ENCODE results near the gene LRMDA. TPM values are rescaled to one million over a fixed set of nuclear protein-coding genes. Genes with fewer than 3 reads are reported as not detected.

Gene LRMDA
- total RNA-seq, 6 donors from 2014 or later = 12.8 to 185 (median 18.1) TPM

GRCh38 chr10:75801661-75802060 is 370.2 kb downstream of the LRMDA start:
- peaks cover 0 to 5% (median 1%) of the 10 kb centered on the region in 4 donors for H3K9me3 ChIP-seq
- H3K27me3 ChIP-seq = no peaks in the 10 kb centered on the region
- no peaks in the 10 kb centered on the region for H3K36me3 ChIP-seq
- DNase-seq = no peak
- ATAC-seq (ENCODE audit: low FRiP score in 2 of 2) = no peak
- 84 to 95% methylated on average over 3 of the region's 3 CpGs for WGBS, 2 donors
- no peak overlapping the region for H3K27ac ChIP-seq
- TF ChIP-seq EP300 (IDR thresholded peaks at IDR 0.05) (no peak), POLR2A (IDR thresholded peaks at IDR 0.05) (no peak), POLR2AphosphoS5 (IDR thresholded peaks at IDR 0.05) (no peak), CTCF (IDR thresholded peaks at IDR 0.05) (no peak)
- H3K4me3 ChIP-seq = no peak overlapping the region
- no peaks in the 10 kb centered on the region for H3K4me1 ChIP-seq

- ATAC-seq (ENCODE audit: low FRiP score in 2 of 2) = no peak
- H3K9me3 ChIP-seq = no peaks in the 10 kb centered on the region
- no peaks in the 10 kb centered on the region for H3K27me3 ChIP-seq
- TF ChIP-seq CTCF (IDR thresholded peaks at IDR 0.05) = no peak
- no peak for TF ChIP-seq EP300 (IDR thresholded peaks at IDR 0.05)
- no peak overlapping the region for H3K4me3 ChIP-seq
- WGBS, 2 donors = 80 to 98% methylated on average over 1 to 3 of the region's 3 CpGs
- DNase-seq = no peak
- H3K36me3 ChIP-seq = no peaks in the 10 kb centered on the region
- no peak overlapping the region for H3K27ac ChIP-seq
- H3K4me1 ChIP-seq = no peaks in the 10 kb centered on the region
These were observed 371.7 kb downstream of the LRMDA start for GRCh38 chr10:75803121-75803520.

- H3K4me1 ChIP-seq = no peaks in the 10 kb centered on the region
- WGBS, 2 donors = 93 to 96% methylated on average over 14 of the region's 14 CpGs
These were observed 372.6 kb downstream of the LRMDA start for GRCh38 chr10:75803816-75804552.

GRCh38 chr10:75806186-75806585 is 374.8 kb downstream of the LRMDA start:
- H3K27me3 ChIP-seq = no peaks in the 10 kb centered on the region
- TF ChIP-seq POLR2AphosphoS5 (IDR thresholded peaks at IDR 0.05) = no peak
- TF ChIP-seq EP300 (IDR thresholded peaks at IDR 0.05) = no peak
- no peak for TF ChIP-seq POLR2A (IDR thresholded peaks at IDR 0.05)
- no peak for TF ChIP-seq CTCF (IDR thresholded peaks at IDR 0.05)
- DNase-seq = no peak
- no peaks in the 10 kb centered on the region for H3K4me1 ChIP-seq
- no peak overlapping the region for H3K27ac ChIP-seq
- no peaks in the 10 kb centered on the region for H3K9me3 ChIP-seq
- no peaks in the 10 kb centered on the region for H3K36me3 ChIP-seq
- ATAC-seq (ENCODE audit: low FRiP score in 2 of 2) = no peak
- WGBS, 2 donors = 92 to 98% methylated on average over 3 of the region's 3 CpGs
- no peak overlapping the region for H3K4me3 ChIP-seq

More at GRCh38 chr10:75803816-75804552, 372.6 kb downstream of the LRMDA start:
- H3K27ac ChIP-seq = no peak overlapping the region
- DNase-seq = no peak
- no peaks in the 10 kb centered on the region for H3K27me3 ChIP-seq
- ATAC-seq (ENCODE audit: low FRiP score in 2 of 2) = peak in 1 of 2 donors; percentile 28
- no peaks in the 10 kb centered on the region for H3K36me3 ChIP-seq
- TF ChIP-seq POLR2AphosphoS5 (IDR thresholded peaks at IDR 0.05) = no peak
- TF ChIP-seq CTCF (IDR thresholded peaks at IDR 0.05) = no peak
- no peak for TF ChIP-seq POLR2A (IDR thresholded peaks at IDR 0.05)
- TF ChIP-seq EP300 (IDR thresholded peaks at IDR 0.05) = no peak
- H3K9me3 ChIP-seq = no peaks in the 10 kb centered on the region
- no peak overlapping the region for H3K4me3 ChIP-seq

- Histone ChIP-seq H3K27ac (no peak overlapping the region), H3K4me3 (no peak overlapping the region), H3K36me3 (no peaks in the 10 kb centered on the region), H3K4me1 (no peaks in the 10 kb centered on the region), H3K27me3 (no peaks in the 10 kb centered on the region), H3K9me3 (no peaks in the 10 kb centered on the region)
- DNase-seq (no peak), ATAC-seq (ENCODE audit: low FRiP score in 2 of 2) (no peak)
- no peak for TF ChIP-seq EP300 (IDR thresholded peaks at IDR 0.05)
- no peak for TF ChIP-seq POLR2AphosphoS5 (IDR thresholded peaks at IDR 0.05)
- TF ChIP-seq POLR2A (IDR thresholded peaks at IDR 0.05) = no peak
- no peak for TF ChIP-seq CTCF (IDR thresholded peaks at IDR 0.05)
- WGBS, 2 donors = 96% methylated on average over 5 of the region's 5 CpGs
These were observed 376.0 kb downstream of the LRMDA start for GRCh38 chr10:75807456-75807855.
